Testis (tissue), 3 donors: ENCODE measurements around the gene CD44. TPM values are rescaled to one million over a fixed set of nuclear protein-coding genes. Genes with fewer than 3 reads are reported as not detected.

Source experiments
- DNase-seq: peaks from one replicate; pipeline ENCODE4 v3.0.0-alpha.2; 2019
- H3K27ac ChIP-seq, 2 donors: fragments of 200-600 bp; sonication (generic); one replicate each; pipeline ENCODE4 v1.5.1; 2019
- H3K27me3 ChIP-seq: fragments of 200-600 bp; sonication (generic); one replicate; pipeline ENCODE4 v1.5.1; 2019
- H3K36me3 ChIP-seq: fragments of 200-600 bp; sonication (generic); one replicate; pipeline ENCODE4 v1.5.1; 2017; ENCODE audit warnings: low read depth; ENCODE audit errors: missing control alignments
- H3K4me1 ChIP-seq: fragments of 200-600 bp; sonication (generic); one replicate; pipeline ENCODE4 v1.5.1; 2019
- H3K4me3 ChIP-seq, 2 donors: fragments of 200-600 bp; sonication (generic); one replicate each; pipeline ENCODE4 v1.5.1; 2017 to 2019
- H3K9me3 ChIP-seq: fragments of 200-600 bp; sonication (generic); one replicate; pipeline ENCODE4 v1.5.1; 2017
- CTCF ChIP-seq, 3 experiments: fragments of 450-650 bp in 2 of 3; fragments of 200-600 bp in 1 of 3; sonication (generic) in 1 of 3; IDR thresholded peaks; one replicate each; pipeline ENCODE4 v1.5.1; 2016 to 2019; ENCODE audit warnings: antibody characterized with exemption in 3 of 3, mild to moderate bottlenecking in 2 of 3, moderate library complexity in 1 of 3
- POLR2A ChIP-seq: fragments of 450-650 bp; IDR thresholded peaks from one replicate; pipeline ENCODE4 v1.6.1; 2017; ENCODE audit warnings: antibody characterized with exemption, mild to moderate bottlenecking, moderate library complexity
- WGBS, 2 donors: methylation state at CpG; one replicate each; pipeline ENCODE4 v1.1.5; 2018; 5-methylcytosine and 5-hydroxymethylcytosine counted together
- intact Hi-C: fragments of 100-400 bp; cut with DNase I; formaldehyde crosslinking; loops from one replicate; pipeline ENCODE4 v1.15.1; 2023; ENCODE audit warnings: low total_unique reads
- polyA plus RNA-seq: library from polyadenylated mRNA; stranded (reverse); fragments of 350-450 nt; fragmentation: Illumina TruSeq; extraction: RNeasy Lipid Tissue Mini Kit (QIAGEN cat#74804); gene quantifications from one replicate; pipeline ENCODE4 v1.2.3, GENCODE V29; 2014; ENCODE audit warnings: low read depth, low replicate concordance; ENCODE audit not compliant: insufficient read depth
- total RNA-seq, 2 donors: library from RNA; depleted of rRNA; stranded (reverse); fragments of >200 nt; gene quantifications; one replicate each; pipeline ENCODE4 v1.2.3, GENCODE V29; 2016

The CD44 gene
- total and polyA plus RNA-seq, 3 donors from 2014 or later = 4.0 to 44.5 (median 13.4) TPM

GRCh38 chr11:35253237-35253636 is 114.3 kb downstream of the CD44 start:
- DNase-seq = no peak
- intact Hi-C loops = no loop called here
- Histone ChIP-seq H3K27ac (no peak overlapping the region), H3K27me3 (no peaks in the 10 kb centered on the region), H3K4me1 (no peaks in the 10 kb centered on the region), H3K36me3 (no peaks in the 10 kb centered on the region), H3K4me3 (no peak overlapping the region), H3K9me3 (no peaks in the 10 kb centered on the region)
- TF ChIP-seq POLR2A = no peak
- TF ChIP-seq CTCF (IDR thresholded peaks at IDR 0.05) = no peak

GRCh38 chr11:35255514-35255913 is 116.5 kb downstream of the CD44 start:
- Histone ChIP-seq H3K4me3 (no peak overlapping the region), H3K27me3 (no peaks in the 10 kb centered on the region), H3K4me1 (no peaks in the 10 kb centered on the region), H3K27ac (no peak overlapping the region), H3K36me3 (no peaks in the 10 kb centered on the region), H3K9me3 (no peaks in the 10 kb centered on the region)
- TF ChIP-seq CTCF (IDR thresholded peaks at IDR 0.05) (no peak), POLR2A (no peak)
- WGBS, 2 donors = 89 to 90% methylated on average over 2 of the region's 2 CpGs
- intact Hi-C loops = no loop called here
- no peak for DNase-seq

GRCh38 chr11:35256296-35256695 is 117.3 kb downstream of the CD44 start:
- TF ChIP-seq POLR2A = no peak
- TF ChIP-seq CTCF (IDR thresholded peaks at IDR 0.05) = no peak
- Histone ChIP-seq H3K9me3 (no peaks in the 10 kb centered on the region), H3K36me3 (no peaks in the 10 kb centered on the region), H3K4me1 (no peaks in the 10 kb centered on the region), H3K4me3 (no peak overlapping the region), H3K27me3 (no peaks in the 10 kb centered on the region), H3K27ac (no peak overlapping the region)
- DNase-seq = no peak
- intact Hi-C loops = no loop called here

GRCh38 chr11:35257281-35257680 is 118.3 kb downstream of the CD44 start:
- intact Hi-C loops = no loop called here
- no peak for DNase-seq
- no peaks in the 10 kb centered on the region for H3K9me3 ChIP-seq
- H3K27ac ChIP-seq = no peak overlapping the region
- H3K4me1 ChIP-seq = no peaks in the 10 kb centered on the region
- no peak overlapping the region for H3K4me3 ChIP-seq
- TF ChIP-seq CTCF (IDR thresholded peaks at IDR 0.05) (no peak), POLR2A (no peak)
- no peaks in the 10 kb centered on the region for H3K27me3 ChIP-seq
- H3K36me3 ChIP-seq = no peaks in the 10 kb centered on the region
- 66 to 78% methylated on average over 2 of the region's 2 CpGs for WGBS, 2 donors

GRCh38 chr11:35259529-35259928 is 120.6 kb downstream of the CD44 start:
- intact Hi-C loops = no loop called here
- WGBS, 2 donors = 70 to 78% methylated on average over 2 of the region's 2 CpGs
- no peak for DNase-seq
- Histone ChIP-seq H3K36me3 (no peaks in the 10 kb centered on the region), H3K4me3 (no peak overlapping the region), H3K27me3 (no peaks in the 10 kb centered on the region), H3K4me1 (no peaks in the 10 kb centered on the region), H3K9me3 (no peaks in the 10 kb centered on the region), H3K27ac (no peak overlapping the region)
- no peak for TF ChIP-seq CTCF (IDR thresholded peaks at IDR 0.05)
- TF ChIP-seq POLR2A = no peak
